GM19240 (cell line): ENCODE results near the gene ZBTB8A.

ENCODE experiments used
- DNase-seq: peaks from one replicate; pipeline ENCODE4 v3.0.0; 2011; ENCODE audit warnings: low spot score; ENCODE audit not compliant: insufficient read length

ZBTB8A gene

GRCh38 chr1:32652244-32652962, 113.2 kb downstream of the ZBTB8A start:
- no peak for DNase-seq
